Mesendoderm (in vitro differentiated cells): ENCODE results near the gene EFCAB12.
"Not testable (repeated sequence)": the region's sequence is repeated elsewhere in the genome, so short reads cannot be mapped to it uniquely, and the experiment has no call there.

Source experiments
- DNase-seq: peaks from one replicate; pipeline ENCODE4 v3.0.0; 2013
- H2AK5ac ChIP-seq: 2 replicates; pipeline ENCODE4 v1.6.1; 2013; ENCODE audit warnings: low read length, inconsistent platforms
- H2BK120ac ChIP-seq: 2 replicates; pipeline ENCODE4 v1.6.1; 2013; ENCODE audit warnings: low read depth, mild to moderate bottlenecking, low read length, moderate library complexity, mixed read lengths
- H2BK15ac ChIP-seq: replicated peaks from 2 replicates; pipeline ENCODE4 v1.6.1; 2013; ENCODE audit warnings: low read depth, mild to moderate bottlenecking, moderate library complexity
- H2BK5ac ChIP-seq: 2 replicates; pipeline ENCODE4 v1.6.1; 2013; ENCODE audit warnings: low read length, inconsistent platforms
- H3K18ac ChIP-seq: 2 replicates; pipeline ENCODE4 v1.6.1; 2013; ENCODE audit warnings: mild to moderate bottlenecking, low read length, mixed read lengths
- H3K23ac ChIP-seq: one replicate; pipeline ENCODE4 v1.6.1; 2013; ENCODE audit warnings: low read length
- H3K27ac ChIP-seq: 2 replicates; pipeline ENCODE4 v1.5.1; 2013; ENCODE audit warnings: low read depth, mild to moderate bottlenecking, inconsistent platforms, low read length, moderate library complexity
- H3K27me3 ChIP-seq: 2 replicates; pipeline ENCODE4 v1.6.1; 2013; ENCODE audit warnings: low read length, control low read depth, mild to moderate bottlenecking, inconsistent platforms; ENCODE audit not compliant: insufficient read depth, poor library complexity
- H3K36me3 ChIP-seq: 2 replicates; pipeline ENCODE4 v1.6.1; 2013; ENCODE audit warnings: low read length, inconsistent platforms; ENCODE audit not compliant: control insufficient read depth, insufficient read depth
- H3K4ac ChIP-seq: one replicate; pipeline ENCODE4 v1.6.1; 2013; ENCODE audit warnings: low read depth, mild to moderate bottlenecking, low read length, moderate library complexity
- H3K4me1 ChIP-seq: 2 replicates; pipeline ENCODE4 v1.6.1; 2013; ENCODE audit warnings: low read depth, low read length, inconsistent platforms; ENCODE audit not compliant: control insufficient read depth
- H3K4me2 ChIP-seq: 2 replicates; pipeline ENCODE4 v1.6.1; 2013; ENCODE audit warnings: low read length
- H3K4me3 ChIP-seq: 2 replicates; pipeline ENCODE4 v1.5.1; 2013; ENCODE audit warnings: mild to moderate bottlenecking, low read length
- H3K56ac ChIP-seq: one replicate; pipeline ENCODE4 v1.6.1; 2013; ENCODE audit warnings: low read length
- H3K79me1 ChIP-seq: 2 replicates; pipeline ENCODE4 v1.6.1; 2013; ENCODE audit warnings: low read length, inconsistent platforms
- H3K79me2 ChIP-seq: 2 replicates; pipeline ENCODE4 v1.6.1; 2013; ENCODE audit warnings: mild to moderate bottlenecking, low read length; ENCODE audit not compliant: control insufficient read depth, insufficient read depth
- H3K9ac ChIP-seq: 2 replicates; pipeline ENCODE4 v1.6.1; 2013; ENCODE audit warnings: low read length, inconsistent platforms
- H4K5ac ChIP-seq: one replicate; pipeline ENCODE4 v1.6.1; 2013; ENCODE audit warnings: low read length
- H4K8ac ChIP-seq: one replicate; pipeline ENCODE4 v1.6.1; 2013; ENCODE audit warnings: low read depth, mild to moderate bottlenecking, control low read depth, low read length, moderate library complexity
- WGBS: extraction: QIAGEN DNeasy Blood & Tissue Kit; methylation state at CpG from one replicate; pipeline ENCODE4 v1.1.7; 2013; ENCODE audit warnings: low lambda C conversion rate, missing lambda C conversion rate; ENCODE audit not compliant: insufficient coverage; ENCODE audit errors: extremely low coverage; 5-methylcytosine and 5-hydroxymethylcytosine counted together

Gene EFCAB12

DNA sequence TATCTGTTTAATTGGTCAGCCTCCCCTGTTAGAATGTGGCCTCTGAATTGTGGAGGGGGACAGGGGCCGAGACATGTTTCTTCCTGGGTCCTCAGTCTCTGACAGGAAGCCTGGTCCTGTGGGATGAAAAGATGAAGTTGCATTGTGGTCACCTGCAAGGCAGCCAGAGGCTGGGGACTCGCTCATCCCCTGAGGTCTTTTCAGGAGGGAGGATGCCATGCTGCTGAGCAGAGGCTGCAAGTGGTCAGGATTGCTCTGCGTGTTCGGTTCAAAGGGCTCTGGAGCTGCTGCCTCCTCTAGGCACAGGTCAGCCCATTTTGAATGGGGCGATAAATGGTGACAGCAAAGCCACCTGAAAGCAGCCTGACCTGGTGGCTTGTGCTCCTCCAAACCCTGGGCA, 44.3 kb downstream of the EFCAB12 start:
- H4K5ac ChIP-seq, result not testable (repeated sequence)

DNA sequence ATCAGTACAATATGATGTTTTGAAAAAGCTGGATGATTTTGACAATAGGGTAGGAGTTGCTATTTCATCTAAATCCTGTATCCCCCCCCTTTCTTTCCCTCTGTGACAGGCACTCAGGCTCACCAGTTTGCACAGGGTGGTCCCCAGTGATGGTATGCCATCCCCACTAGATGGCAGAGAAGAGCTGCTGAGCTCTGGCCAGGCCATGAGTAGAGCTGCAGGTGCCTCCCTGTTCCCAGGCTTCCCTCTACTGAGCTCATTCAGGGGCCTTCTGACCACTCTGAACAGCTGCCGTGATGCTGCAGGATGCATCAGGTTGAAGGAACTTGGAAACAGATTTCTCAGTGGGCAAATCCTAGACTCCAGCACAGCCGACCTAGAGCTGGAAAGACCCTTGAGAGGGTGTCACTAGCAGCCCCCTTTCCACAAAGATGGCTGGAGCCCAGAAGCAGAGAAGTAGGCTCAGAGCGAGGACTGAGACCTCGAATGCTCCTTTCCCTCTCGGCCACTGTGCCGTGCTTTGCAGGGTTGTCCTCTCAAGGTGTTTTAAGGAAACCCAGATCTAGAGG, 45.1 kb downstream of the EFCAB12 start:
- no peak overlapping the region for H3K9ac ChIP-seq
- no peak overlapping the region for H3K4me3 ChIP-seq
- H3K4ac ChIP-seq, result no peak overlapping the region
- no peak overlapping the region for H3K4me2 ChIP-seq
- no peak overlapping the region for H3K18ac ChIP-seq
- peak; percentile 85 for DNase-seq
- H2BK120ac ChIP-seq, result no peak overlapping the region
- peaks cover 3% of the 10 kb centered on the region for H3K36me3 ChIP-seq
- no peak overlapping the region for H4K8ac ChIP-seq
- H2BK15ac ChIP-seq, result no peak overlapping the region
- no CpG with 5 or more reads among the region's 6 CpGs for WGBS
- no peak overlapping the region for H2BK5ac ChIP-seq
- no peak overlapping the region for H2AK5ac ChIP-seq
- no peak overlapping the region for H3K23ac ChIP-seq
- no peak overlapping the region for H3K56ac ChIP-seq
- no peaks in the 10 kb centered on the region for H3K79me1 ChIP-seq
- no peak overlapping the region for H4K5ac ChIP-seq
- no peaks in the 10 kb centered on the region for H3K4me1 ChIP-seq
- no peaks in the 10 kb centered on the region for H3K79me2 ChIP-seq
- H3K27me3 ChIP-seq, result no peaks in the 10 kb centered on the region
- H3K27ac ChIP-seq, result no peak overlapping the region

More for the DNA sequence above, 44.3 kb downstream of the EFCAB12 start:
- not testable (repeated sequence) for H2BK15ac ChIP-seq, H2BK120ac ChIP-seq, H3K79me2 ChIP-seq, H3K27me3 ChIP-seq, H3K9ac ChIP-seq, H3K36me3 ChIP-seq, H4K8ac ChIP-seq, H2AK5ac ChIP-seq, H3K18ac ChIP-seq, H2BK5ac ChIP-seq, H3K23ac ChIP-seq, H3K4me3 ChIP-seq, H3K79me1 ChIP-seq, H3K4me2 ChIP-seq, DNase-seq, H3K4ac ChIP-seq, H3K56ac ChIP-seq, H3K27ac ChIP-seq, H3K4me1 ChIP-seq
- WGBS, result no CpG with 5 or more reads among the region's 5 CpGs

DNA sequence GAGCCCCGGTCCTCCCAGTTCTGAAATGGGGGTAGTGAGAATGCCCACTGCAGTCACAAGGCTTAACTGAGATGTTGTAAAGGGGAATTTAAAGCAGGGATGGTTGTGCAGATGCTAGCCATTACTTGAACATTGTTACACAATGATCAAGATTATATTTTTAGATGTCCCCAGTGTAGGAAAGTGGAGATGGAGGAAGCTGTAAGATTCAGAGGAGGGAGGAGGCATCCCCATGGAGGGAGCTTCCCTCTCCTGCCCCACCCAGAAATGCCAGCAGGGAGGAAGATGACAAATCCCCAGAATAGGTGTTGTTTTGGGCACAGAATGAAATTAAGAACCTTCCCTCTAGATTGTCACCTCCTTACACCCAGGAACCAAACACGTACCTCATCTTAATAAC, 46.1 kb downstream of the EFCAB12 start:
- H3K56ac ChIP-seq, result no peak overlapping the region
- no peaks in the 10 kb centered on the region for H3K4me1 ChIP-seq
- no peaks in the 10 kb centered on the region for H3K79me2 ChIP-seq
- H3K79me1 ChIP-seq, result no peaks in the 10 kb centered on the region
- no peaks in the 10 kb centered on the region for H3K27me3 ChIP-seq
- no peak overlapping the region for H3K23ac ChIP-seq
- H2BK15ac ChIP-seq, result no peak overlapping the region
- H3K36me3 ChIP-seq, result peaks cover 3% of the 10 kb centered on the region
- no peak overlapping the region for H3K4ac ChIP-seq
- no peak overlapping the region for H2BK120ac ChIP-seq
- no peak overlapping the region for H3K4me3 ChIP-seq
- no peak for DNase-seq
- no peak overlapping the region for H4K5ac ChIP-seq
- H2AK5ac ChIP-seq, result no peak overlapping the region
- WGBS, result no CpG with 5 or more reads among the region's 2 CpGs
- no peak overlapping the region for H3K18ac ChIP-seq
- H2BK5ac ChIP-seq, result no peak overlapping the region
- no peak overlapping the region for H3K27ac ChIP-seq
- H3K4me2 ChIP-seq, result no peak overlapping the region
- H3K9ac ChIP-seq, result no peak overlapping the region
- no peak overlapping the region for H4K8ac ChIP-seq

DNA sequence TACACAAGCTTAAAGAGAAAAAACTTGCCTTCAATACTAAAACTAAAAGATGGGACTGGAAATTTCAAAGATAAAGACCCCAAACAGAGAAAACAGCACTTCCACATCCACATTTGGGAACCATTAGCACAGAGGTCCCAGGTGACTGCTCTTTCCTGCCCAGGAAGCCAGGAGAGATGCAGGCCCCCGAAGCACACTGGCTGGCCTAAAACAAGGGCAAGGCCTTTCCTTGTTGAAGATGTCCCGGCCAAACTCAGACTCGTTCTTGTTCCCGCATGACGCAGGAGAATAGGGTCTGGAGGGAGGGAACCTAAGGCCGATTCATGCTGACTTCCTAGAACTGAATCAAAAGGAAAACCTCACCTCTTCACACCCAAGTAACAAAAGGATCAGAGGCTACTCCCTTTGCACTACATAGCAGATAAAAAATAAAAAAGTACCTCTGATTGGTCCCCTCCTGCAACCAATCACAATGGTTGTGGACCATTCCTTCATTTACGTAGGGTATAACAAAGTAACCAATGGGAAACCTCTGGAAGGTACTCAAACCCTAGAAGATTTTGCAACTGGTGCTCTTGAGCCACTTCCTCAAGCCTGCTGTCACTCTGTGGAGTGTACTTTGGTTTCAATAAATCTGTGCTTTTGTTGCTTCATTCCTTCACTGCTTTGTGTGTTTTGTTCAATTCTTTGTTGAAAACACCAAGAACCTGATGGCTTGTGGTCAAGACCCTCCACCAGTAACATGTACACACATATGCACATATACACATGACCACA, 48.7 kb downstream of the EFCAB12 start:
- Histone ChIP-seq H3K18ac (no peak overlapping the region), H3K4ac (no peak overlapping the region), H4K8ac (no peak overlapping the region), H3K4me1 (no peaks in the 10 kb centered on the region), H3K27ac (no peak overlapping the region), H2BK120ac (no peak overlapping the region), H2BK5ac (no peak overlapping the region), H3K27me3 (no peaks in the 10 kb centered on the region), H4K5ac (no peak overlapping the region), H3K56ac (no peak overlapping the region), H2AK5ac (no peak overlapping the region), H2BK15ac (no peak overlapping the region), H3K4me3 (no peak overlapping the region), H3K79me1 (no peaks in the 10 kb centered on the region), H3K23ac (no peak overlapping the region), H3K4me2 (no peak overlapping the region), H3K9ac (no peak overlapping the region), H3K79me2 (no peaks in the 10 kb centered on the region), H3K36me3 (no peaks in the 10 kb centered on the region)
- WGBS, result no CpG with 5 or more reads among the region's 7 CpGs
- no peak for DNase-seq

DNA sequence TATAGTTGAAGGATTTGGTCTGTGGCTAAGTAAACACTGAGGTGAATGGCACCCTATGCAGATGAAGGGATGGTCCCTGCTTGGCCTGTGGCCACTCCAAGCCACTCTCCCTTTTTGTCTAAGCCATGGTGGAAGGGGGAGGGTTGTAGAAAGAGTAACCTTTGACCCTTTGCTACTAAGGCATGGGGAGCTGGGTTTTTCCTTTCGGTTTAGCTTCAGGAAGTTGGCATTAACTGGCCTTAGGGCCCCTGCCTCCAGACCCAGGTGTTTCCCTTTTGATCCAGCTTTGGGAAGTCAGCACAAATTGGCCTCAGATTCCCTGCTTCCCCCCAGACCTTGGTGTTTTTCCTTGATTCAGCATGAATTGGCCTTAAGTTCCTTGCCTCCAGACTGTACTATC, 49.5 kb downstream of the EFCAB12 start:
- Histone ChIP-seq H3K4me1 (no peaks in the 10 kb centered on the region), H3K36me3 (no peaks in the 10 kb centered on the region), H3K56ac (no peak overlapping the region), H3K23ac (no peak overlapping the region), H3K4me2 (no peak overlapping the region), H4K8ac (no peak overlapping the region), H3K27me3 (no peaks in the 10 kb centered on the region), H2BK120ac (no peak overlapping the region), H2BK15ac (no peak overlapping the region), H3K79me2 (no peaks in the 10 kb centered on the region), H3K18ac (no peak overlapping the region), H3K9ac (no peak overlapping the region), H3K27ac (no peak overlapping the region), H4K5ac (no peak overlapping the region), H2AK5ac (no peak overlapping the region), H3K4me3 (no peak overlapping the region), H3K4ac (no peak overlapping the region), H3K79me1 (no peaks in the 10 kb centered on the region), H2BK5ac (no peak overlapping the region)
- no peak for DNase-seq
- WGBS, result no CpG with 5 or more reads among the region's 1 CpG

DNA sequence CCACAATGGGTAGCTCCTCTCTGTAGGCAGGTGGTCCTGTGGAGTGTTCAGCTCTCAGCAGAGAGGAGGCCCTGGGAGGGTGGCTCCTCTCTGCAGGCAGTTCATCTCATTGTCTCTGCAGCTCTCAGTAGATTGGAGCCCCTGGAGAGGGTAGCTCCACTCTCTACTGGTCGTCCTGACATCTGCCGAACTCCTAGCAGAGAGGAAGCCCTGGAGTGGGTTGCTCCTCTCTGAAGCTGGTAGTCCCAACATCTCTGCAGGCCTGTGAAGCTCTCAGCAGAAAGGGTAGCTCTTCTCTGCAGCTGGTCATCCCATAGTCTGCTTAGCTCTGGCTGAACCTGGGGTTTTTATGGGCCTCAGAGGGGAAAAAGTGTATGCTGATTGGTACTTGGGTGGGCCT, 50.8 kb downstream of the EFCAB12 start:
- H3K18ac ChIP-seq, result no peak overlapping the region
- no peak overlapping the region for H3K23ac ChIP-seq
- no CpG with 5 or more reads among the region's 2 CpGs for WGBS

More for the DNA sequence above, 50.8 kb downstream of the EFCAB12 start:
- Histone ChIP-seq H3K27ac (no peak overlapping the region), H3K4ac (no peak overlapping the region), H3K79me1 (no peaks in the 10 kb centered on the region), H2BK15ac (no peak overlapping the region), H3K79me2 (no peaks in the 10 kb centered on the region), H3K56ac (no peak overlapping the region), H3K4me3 (no peak overlapping the region), H3K4me1 (no peaks in the 10 kb centered on the region), H2AK5ac (no peak overlapping the region), H2BK5ac (no peak overlapping the region), H3K36me3 (no peaks in the 10 kb centered on the region), H3K4me2 (no peak overlapping the region), H3K9ac (no peak overlapping the region), H4K5ac (no peak overlapping the region), H3K27me3 (no peaks in the 10 kb centered on the region), H2BK120ac (no peak overlapping the region), H4K8ac (no peak overlapping the region)
- no peak for DNase-seq
